A549 (cell line): ENCODE results near the gene EDN3.

Source experiments
- JUNB ChIP-seq: fragments of >200 bp; sonication (Bioruptor Twin); formaldehyde crosslinking; IDR thresholded peaks from 2 replicates; pipeline ENCODE4 v1.6.1; 2016
- TF ChIP-seq, protein P1 (sequence below): fragments of >200 bp; sonication (Bioruptor Twin); formaldehyde crosslinking; IDR thresholded peaks from 3 replicates; pipeline ENCODE4 v1.5.1; 2016
- TF ChIP-seq, protein P2 (sequence below): fragments of 250-450 bp; sonication (Bioruptor Pico); IDR thresholded peaks from 2 replicates; pipeline ENCODE4 v1.5.0; 2021; ENCODE audit warnings: mild to moderate bottlenecking, moderate library complexity, borderline replicate concordance

DNA sequence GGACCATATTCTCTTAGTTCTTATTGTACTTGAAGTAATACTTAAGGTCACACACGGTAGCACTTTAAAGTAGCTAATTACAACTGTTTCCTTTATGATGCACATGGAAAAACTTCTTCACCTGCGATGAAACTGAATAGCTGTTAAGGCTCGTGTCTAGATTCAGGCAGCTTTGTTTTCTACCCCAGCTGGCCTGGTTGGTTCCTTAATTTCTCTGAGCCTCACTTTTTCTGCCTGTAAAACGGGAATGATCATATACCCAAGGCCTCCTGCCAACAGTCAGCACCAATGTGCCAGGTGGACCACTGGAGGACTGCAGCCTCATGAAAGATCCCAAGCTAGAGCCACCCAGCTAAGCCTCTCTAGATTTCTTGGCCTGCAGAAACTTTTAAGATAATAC lies 35.0 kb downstream of the EDN3 start:
- TF ChIP-seq, protein P1, sequence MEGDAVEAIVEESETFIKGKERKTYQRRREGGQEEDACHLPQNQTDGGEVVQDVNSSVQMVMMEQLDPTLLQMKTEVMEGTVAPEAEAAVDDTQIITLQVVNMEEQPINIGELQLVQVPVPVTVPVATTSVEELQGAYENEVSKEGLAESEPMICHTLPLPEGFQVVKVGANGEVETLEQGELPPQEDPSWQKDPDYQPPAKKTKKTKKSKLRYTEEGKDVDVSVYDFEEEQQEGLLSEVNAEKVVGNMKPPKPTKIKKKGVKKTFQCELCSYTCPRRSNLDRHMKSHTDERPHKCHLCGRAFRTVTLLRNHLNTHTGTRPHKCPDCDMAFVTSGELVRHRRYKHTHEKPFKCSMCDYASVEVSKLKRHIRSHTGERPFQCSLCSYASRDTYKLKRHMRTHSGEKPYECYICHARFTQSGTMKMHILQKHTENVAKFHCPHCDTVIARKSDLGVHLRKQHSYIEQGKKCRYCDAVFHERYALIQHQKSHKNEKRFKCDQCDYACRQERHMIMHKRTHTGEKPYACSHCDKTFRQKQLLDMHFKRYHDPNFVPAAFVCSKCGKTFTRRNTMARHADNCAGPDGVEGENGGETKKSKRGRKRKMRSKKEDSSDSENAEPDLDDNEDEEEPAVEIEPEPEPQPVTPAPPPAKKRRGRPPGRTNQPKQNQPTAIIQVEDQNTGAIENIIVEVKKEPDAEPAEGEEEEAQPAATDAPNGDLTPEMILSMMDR: no peak
- TF ChIP-seq JUNB: no peak
- TF ChIP-seq, protein P2, sequence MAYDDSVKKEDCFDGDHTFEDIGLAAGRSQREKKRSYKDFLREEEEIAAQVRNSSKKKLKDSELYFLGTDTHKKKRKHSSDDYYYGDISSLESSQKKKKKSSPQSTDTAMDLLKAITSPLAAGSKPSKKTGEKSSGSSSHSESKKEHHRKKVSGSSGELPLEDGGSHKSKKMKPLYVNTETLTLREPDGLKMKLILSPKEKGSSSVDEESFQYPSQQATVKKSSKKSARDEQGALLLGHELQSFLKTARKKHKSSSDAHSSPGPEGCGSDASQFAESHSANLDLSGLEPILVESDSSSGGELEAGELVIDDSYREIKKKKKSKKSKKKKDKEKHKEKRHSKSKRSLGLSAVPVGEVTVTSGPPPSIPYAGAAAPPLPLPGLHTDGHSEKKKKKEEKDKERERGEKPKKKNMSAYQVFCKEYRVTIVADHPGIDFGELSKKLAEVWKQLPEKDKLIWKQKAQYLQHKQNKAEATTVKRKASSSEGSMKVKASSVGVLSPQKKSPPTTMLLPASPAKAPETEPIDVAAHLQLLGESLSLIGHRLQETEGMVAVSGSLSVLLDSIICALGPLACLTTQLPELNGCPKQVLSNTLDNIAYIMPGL (CRISPR knock-in tag): no peak
